HG02571 (cell line): Measurements from ENCODE around the gene PA2G4.

Source experiments
- ATAC-seq: cut with Tn5 transposase; IDR thresholded peaks from one replicate; pipeline ENCODE4 v1.9.1; 2021; ENCODE audit warnings: mild to moderate bottlenecking, moderate library complexity; ENCODE audit not compliant: unreplicated experiment

Gene PA2G4

DNA sequence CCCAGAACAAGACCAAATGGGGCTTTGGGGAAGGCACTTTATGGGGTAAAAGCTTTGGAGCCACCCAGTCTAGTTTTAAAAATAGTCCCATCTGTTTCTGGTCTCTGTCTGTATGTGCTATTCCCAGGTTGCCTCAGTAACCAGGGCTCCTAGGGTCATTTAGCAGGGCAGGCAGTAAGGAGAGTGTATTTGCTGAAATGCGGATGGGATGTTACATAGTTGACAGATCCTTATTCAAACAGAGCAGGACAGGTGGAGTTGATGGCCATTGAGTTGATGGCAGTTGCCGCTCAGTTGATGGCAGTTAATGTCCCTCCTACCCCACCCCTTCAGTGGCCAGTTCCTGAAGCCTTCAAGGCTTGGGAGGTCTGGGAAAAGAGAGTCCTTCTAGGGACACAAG lies 18.3 kb downstream of the PA2G4 start:
- ATAC-seq = no peak

- ATAC-seq = no peak
Observed at GRCh38 chr12:56124133-56124532, 19.8 kb downstream of the PA2G4 start.

GRCh38 chr12:56126732-56127239 lies 22.4 kb downstream of the PA2G4 start:
- ATAC-seq = no peak

GRCh38 chr12:56127485-56127887 lies 23.1 kb downstream of the PA2G4 start:
- ATAC-seq = no peak

DNA sequence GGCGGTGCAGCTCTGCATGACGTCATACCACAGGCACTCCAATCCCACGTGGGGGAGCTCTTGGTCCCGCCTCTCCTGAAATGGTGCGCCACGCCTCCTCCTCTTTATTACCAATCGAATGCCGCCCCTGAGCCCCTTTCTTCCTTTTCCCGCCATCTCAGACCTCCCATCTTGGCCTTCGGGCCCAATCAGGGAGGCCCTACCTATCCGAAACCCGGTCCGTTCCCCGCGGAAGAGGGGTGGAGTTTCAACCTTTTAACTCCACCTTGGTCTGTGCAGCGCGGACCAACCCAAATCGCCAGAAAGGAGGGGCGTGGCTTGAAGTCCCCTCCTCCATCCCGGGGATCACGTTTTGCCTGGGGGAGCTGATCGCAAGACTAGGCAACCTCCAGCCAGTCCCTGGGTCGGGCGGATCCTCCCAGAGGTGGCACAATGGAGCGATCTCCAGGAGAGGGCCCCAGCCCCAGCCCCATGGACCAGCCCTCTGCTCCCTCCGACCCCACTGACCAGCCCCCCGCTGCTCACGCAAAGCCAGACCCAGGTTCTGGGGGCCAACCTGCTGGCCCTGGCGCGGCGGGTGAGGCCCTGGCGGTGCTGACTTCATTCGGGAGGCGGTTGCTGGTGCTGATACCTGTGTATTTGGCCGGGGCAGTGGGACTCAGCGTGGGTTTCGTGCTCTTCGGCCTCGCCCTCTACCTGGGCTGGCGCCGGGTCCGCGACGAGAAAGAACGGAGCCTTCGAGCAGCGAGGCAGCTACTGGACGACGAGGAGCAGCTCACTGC lies 23.7 kb downstream of the PA2G4 start, which contains the start of gene ESYT1:
Gene ESYT1, plus strand, starts transcription at position 380 of the 782 bp plus-strand sequence. Its CDS starts 53 bp downstream, at position 433.
- peak; percentile 87 for ATAC-seq

DNA sequence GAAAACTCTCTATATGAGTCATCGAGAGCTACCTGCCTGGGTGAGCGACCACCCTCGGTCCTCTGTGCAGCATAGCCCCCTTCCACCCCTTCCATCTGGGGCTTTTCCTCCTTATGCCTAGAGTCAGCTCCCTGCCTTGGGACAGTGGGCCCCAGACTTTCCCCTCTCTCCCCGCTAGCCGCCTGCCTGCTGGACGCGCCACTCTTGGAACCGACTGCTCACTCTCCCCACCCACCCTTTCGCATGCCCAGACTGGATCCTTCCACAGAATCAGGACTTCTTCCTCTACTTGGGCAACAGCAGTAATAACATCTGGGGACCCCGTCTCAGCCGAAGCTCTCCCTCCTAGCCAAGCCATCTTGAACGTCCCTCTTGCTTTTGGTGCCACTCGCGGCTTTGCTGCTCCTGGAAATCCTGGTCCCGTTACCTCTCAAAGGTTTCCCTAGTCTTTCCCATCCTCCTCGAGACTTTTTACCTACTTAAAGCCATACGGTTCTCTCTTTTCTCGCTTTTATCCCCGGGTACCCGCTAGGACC lies 24.4 kb downstream of the PA2G4 start:
- ATAC-seq = no peak

GRCh38 chr12:56129206-56129941 lies 25.0 kb downstream of the PA2G4 start:
- peak; percentile 35 for ATAC-seq

DNA sequence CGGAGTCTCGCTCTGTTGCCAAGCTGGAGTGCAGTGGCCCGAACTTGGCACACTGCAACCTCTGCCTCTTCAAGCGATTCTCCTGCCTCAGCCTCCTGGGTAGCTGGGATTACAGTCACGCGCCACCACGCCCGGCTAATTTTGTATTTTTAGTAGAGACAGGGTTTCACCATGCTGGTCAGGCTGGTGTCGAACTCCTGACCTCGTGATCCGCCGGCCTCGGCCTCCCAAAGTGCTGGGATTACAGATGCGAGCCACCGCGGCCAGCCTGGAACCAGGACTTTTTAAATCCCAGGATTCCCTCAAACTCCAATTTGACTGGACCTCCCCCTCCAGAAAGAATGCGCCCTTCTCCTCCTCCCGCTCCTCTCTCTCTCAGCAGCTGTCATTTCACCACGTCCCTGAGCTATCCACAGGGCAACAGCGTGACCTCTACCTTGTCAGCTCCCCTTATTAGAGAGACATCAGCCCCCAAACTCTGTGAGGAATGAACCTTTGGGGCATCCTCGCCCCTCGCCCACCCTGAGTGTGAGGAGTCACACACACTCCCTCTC lies 25.7 kb downstream of the PA2G4 start:
- ATAC-seq = no peak

- ATAC-seq = no peak
Observed at GRCh38 chr12:56130876-56131275, 26.5 kb downstream of the PA2G4 start.

- no peak for ATAC-seq
Observed at GRCh38 chr12:56134897-56135296, 30.5 kb downstream of the PA2G4 start.

- ATAC-seq = no peak
Observed at GRCh38 chr12:56137853-56138571, 33.7 kb downstream of the PA2G4 start.

GRCh38 chr12:56141946-56142784 lies 37.8 kb downstream of the PA2G4 start:
- ATAC-seq = no peak

DNA sequence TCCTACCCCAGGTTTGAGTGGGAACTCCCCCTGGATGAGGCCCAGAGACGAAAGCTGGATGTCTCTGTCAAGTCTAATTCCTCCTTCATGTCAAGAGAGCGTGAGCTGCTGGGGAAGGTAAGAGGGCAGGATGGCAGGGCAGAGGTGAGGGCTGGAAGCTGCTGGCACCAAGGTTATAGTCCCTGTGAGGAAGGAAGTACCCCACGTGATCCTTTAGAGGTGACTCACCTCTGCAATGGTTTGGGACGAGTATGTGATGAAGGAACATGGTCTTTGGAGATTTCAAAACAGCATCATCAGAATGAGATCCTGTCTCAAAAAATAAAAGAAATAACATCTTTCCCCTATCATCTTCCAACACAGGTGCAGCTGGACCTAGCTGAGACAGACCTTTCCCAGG lies 38.9 kb downstream of the PA2G4 start:
- no peak for ATAC-seq

- no peak for ATAC-seq
Observed at GRCh38 chr12:56143870-56144269, 39.5 kb downstream of the PA2G4 start.

DNA sequence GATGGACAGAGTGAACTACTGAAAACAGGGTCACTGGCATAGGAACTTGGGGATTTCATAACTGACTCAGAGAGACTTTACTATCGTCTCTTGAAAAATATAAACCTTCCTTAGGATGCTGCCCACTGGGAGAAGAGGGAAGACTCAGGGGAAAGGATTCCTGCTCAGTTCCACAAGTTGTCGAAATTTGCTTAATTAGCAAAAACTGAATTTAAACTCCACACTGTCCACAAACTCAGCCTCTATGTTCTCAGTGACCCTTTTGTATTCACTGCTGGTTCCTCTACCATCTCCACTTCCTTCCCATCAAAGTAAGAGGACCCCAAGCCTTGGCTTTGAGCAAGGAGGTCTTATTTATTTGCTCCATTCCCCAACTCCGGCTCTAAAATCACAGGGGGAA lies 40.9 kb downstream of the PA2G4 start:
- no peak for ATAC-seq

GRCh38 chr12:56146492-56147460 lies 42.4 kb downstream of the PA2G4 start:
- ATAC-seq = no peak

DNA sequence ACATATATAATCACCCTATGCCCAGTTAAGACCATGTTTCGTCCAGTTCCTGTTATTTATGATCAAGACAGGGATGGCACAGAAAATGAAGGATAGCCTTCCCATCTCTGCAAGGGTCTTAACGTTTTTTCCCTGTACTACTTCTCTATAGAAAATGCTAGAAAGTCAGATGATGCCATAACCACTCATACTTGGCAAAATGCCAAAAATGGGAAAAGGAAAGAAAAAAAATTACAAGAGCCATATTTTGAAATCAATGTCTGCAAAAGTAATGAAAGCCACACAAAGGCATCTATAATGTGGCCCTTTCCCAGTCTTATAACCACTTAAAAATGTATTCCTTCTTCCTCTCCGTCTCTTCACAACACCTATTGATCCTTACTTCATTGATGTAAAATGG lies 46.2 kb downstream of the PA2G4 start:
- no peak for ATAC-seq

DNA sequence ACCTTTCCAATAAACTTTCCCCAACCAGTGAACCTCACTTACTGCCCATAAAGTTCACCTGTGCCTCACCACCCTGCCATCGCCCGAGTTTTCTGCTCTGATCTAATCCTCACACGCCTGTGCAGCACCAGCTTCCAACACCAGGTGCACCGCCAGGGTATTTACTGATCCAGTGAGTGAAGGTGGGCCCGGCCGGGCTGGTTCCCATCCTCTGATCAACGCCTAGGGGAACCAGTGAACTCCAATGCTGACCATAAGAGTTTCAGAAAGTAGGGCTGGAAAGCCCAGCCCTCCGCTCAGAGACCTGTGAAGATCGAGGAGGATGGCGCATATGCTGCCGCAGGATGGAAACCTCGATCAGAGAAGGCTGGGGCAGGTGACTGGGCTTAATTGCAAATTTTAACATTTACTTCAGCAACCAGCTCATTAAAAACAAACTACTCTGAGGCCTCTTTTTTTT lies 47.3 kb downstream of the PA2G4 start:
- ATAC-seq = peak; percentile 37
